WTC11 (cell line): ENCODE results near the gene MPZL3. TPM values are rescaled to one million over a fixed set of nuclear protein-coding genes. Genes with fewer than 3 reads are reported as not detected.

Experiments used
- ATAC-seq: fragments of 200-7000 bp; cut with Tn5 transposase; 2 replicates; pipeline ENCODE4 v1.10.0; 2021; ENCODE audit warnings: mild to moderate bottlenecking, moderate library complexity
- CTCF ChIA-PET: fragments of 300-600 bp; sonication (Branson Sonifier 250); formaldehyde crosslinking; loops from one replicate; lab custom pipeline; 2021; ENCODE audit warnings: antibody characterized with exemption; lab: Charles Lee
- POLR2A ChIA-PET: fragments of 350-600 bp; sonication (Branson Sonifier 250); formaldehyde crosslinking; loops from one replicate; lab custom pipeline; 2021; ENCODE audit warnings: antibody characterized with exemption; lab: Charles Lee
- DNase-seq: peaks from one replicate; pipeline ENCODE4 v3.0.0; 2021; ENCODE audit warnings: low spot score
- H3K27ac Mint-ChIP-seq: 2 replicates; pipeline ENCODE4 v1.8.0; 2021; ENCODE audit warnings: mixed read lengths
- H3K27me3 Mint-ChIP-seq: 2 replicates; pipeline ENCODE4 v1.8.0; 2021; ENCODE audit warnings: low read depth, mild to moderate bottlenecking, moderate library complexity, mixed read lengths
- H3K36me3 Mint-ChIP-seq: 2 replicates; pipeline ENCODE4 v1.8.0; 2021; ENCODE audit warnings: mixed read lengths
- H3K4me1 Mint-ChIP-seq: 2 replicates; pipeline ENCODE4 v1.8.0; 2022; ENCODE audit warnings: mixed read lengths
- H3K4me3 Mint-ChIP-seq: 2 replicates; pipeline ENCODE4 v1.8.0; 2021; ENCODE audit warnings: mild to moderate bottlenecking, moderate library complexity, mixed read lengths
- H3K9me3 Mint-ChIP-seq: 2 replicates; pipeline ENCODE4 v1.8.0; 2021; ENCODE audit warnings: mixed read lengths
- ATF2 ChIP-seq: sonication (generic); formaldehyde crosslinking; IDR thresholded peaks from 2 replicates; pipeline ENCODE4 v1.8.1; 2022; ENCODE audit warnings: low read depth, missing genetic modification reagents, borderline replicate concordance
- ATF3 ChIP-seq: sonication (generic); formaldehyde crosslinking; conservative IDR thresholded peaks from 2 replicates; pipeline ENCODE4 v1.8.1; 2022; ENCODE audit warnings: mild to moderate bottlenecking, missing genetic modification reagents
- ATF6 ChIP-seq: sonication (generic); formaldehyde crosslinking; IDR thresholded peaks from 2 replicates; pipeline ENCODE4 v1.8.1; 2023; ENCODE audit warnings: mild to moderate bottlenecking, missing genetic modification reagents
- ERG ChIP-seq: fragments of 250-450 bp; sonication (Bioruptor Pico); IDR thresholded peaks from 2 replicates; pipeline ENCODE4 v1.8.0; 2021; ENCODE audit warnings: mild to moderate bottlenecking
- ETV6 ChIP-seq: sonication (generic); formaldehyde crosslinking; IDR thresholded peaks from 2 replicates; pipeline ENCODE4 v1.8.1; 2022; ENCODE audit warnings: mild to moderate bottlenecking, missing genetic modification reagents
- GABPB1 ChIP-seq: sonication (generic); formaldehyde crosslinking; IDR thresholded peaks from 2 replicates; pipeline ENCODE4 v1.8.1; 2023; ENCODE audit warnings: mild to moderate bottlenecking, missing genetic modification reagents
- KAT7 ChIP-seq: sonication (generic); formaldehyde crosslinking; IDR thresholded peaks from 2 replicates; pipeline ENCODE4 v1.8.1; 2023; ENCODE audit warnings: missing genetic modification reagents, mild to moderate bottlenecking, borderline replicate concordance
- MLX ChIP-seq: sonication (generic); formaldehyde crosslinking; IDR thresholded peaks from 2 replicates; pipeline ENCODE4 v1.8.1; 2023; ENCODE audit warnings: mild to moderate bottlenecking, missing genetic modification reagents, moderate library complexity
- NFYB ChIP-seq: sonication (generic); formaldehyde crosslinking; conservative IDR thresholded peaks from 2 replicates; pipeline ENCODE4 v1.8.0; 2022; ENCODE audit warnings: low read depth, missing genetic modification reagents
- SMAD4 ChIP-seq: sonication (generic); formaldehyde crosslinking; IDR thresholded peaks from 2 replicates; pipeline ENCODE4 v1.8.0; 2022; ENCODE audit warnings: mild to moderate bottlenecking, missing genetic modification reagents
- TEAD4 ChIP-seq: sonication (generic); formaldehyde crosslinking; IDR thresholded peaks from 2 replicates; pipeline ENCODE4 v1.8.0; 2022; ENCODE audit warnings: mild to moderate bottlenecking, missing genetic modification reagents
- ZNF263 ChIP-seq: sonication (generic); formaldehyde crosslinking; IDR thresholded peaks from 2 replicates; pipeline ENCODE4 v1.8.1; 2022; ENCODE audit warnings: low read depth, mild to moderate bottlenecking, moderate library complexity, missing genetic modification reagents
- ZNF671 ChIP-seq: fragments of 250-450 bp; sonication (Bioruptor Pico); IDR thresholded peaks from 2 replicates; pipeline ENCODE4 v1.8.0; 2021; ENCODE audit warnings: mild to moderate bottlenecking
- total RNA-seq: library from RNA; stranded (reverse); gene quantifications from 3 replicates; pipeline ENCODE4 v1.2.3, GENCODE V29; 2021

Gene MPZL3
- total RNA-seq, 1 experiment from 2014 or later = 2.1 TPM

- Mint-ChIP-seq H3K9me3 (peaks cover 4% of the 10 kb centered on the region), H3K4me3 (no peak overlapping the region)
- no peak for ATAC-seq
- TF ChIP-seq MLX (CRISPR knock-in tag) (no peak), ATF3 (CRISPR knock-in tag) (no peak), ATF2 (CRISPR knock-in tag) (no peak), TEAD4 (CRISPR knock-in tag) (no peak), SMAD4 (CRISPR knock-in tag) (no peak)
- TF ChIP-seq, all 79 proteins: peak for 0
- no peak for DNase-seq
- Mint-ChIP-seq H3K36me3 (no peaks in the 10 kb centered on the region), H3K27me3 (peaks cover 6% of the 10 kb centered on the region), H3K4me1 (peaks cover 24% of the 10 kb centered on the region), H3K27ac (no peak overlapping the region)
- CTCF ChIA-PET = no interaction called here
- POLR2A ChIA-PET = no interaction called here
These were observed 34.6 kb downstream of the MPZL3 start for GRCh38 chr11:118217575-118217974.

GRCh38 chr11:118216621-118217481 lies 35.3 kb downstream of the MPZL3 start:
- CTCF ChIA-PET = interaction anchor here (1.4 kb wide), 1 partner anchor 18 kb away, joined by 7 read pairs; no protein-coding TSS in a partner anchor
- TF ChIP-seq ZNF671 (CRISPR knock-in tag) = no peak
- TF ChIP-seq ATF6 (CRISPR knock-in tag) = no peak
- no peak for TF ChIP-seq ETV6 (CRISPR knock-in tag)
- no peak for ATAC-seq
- H3K27me3 Mint-ChIP-seq = peaks cover 6% of the 10 kb centered on the region
- no peak for DNase-seq
- POLR2A ChIA-PET = no interaction called here
- peaks cover 31% of the 10 kb centered on the region for H3K4me1 Mint-ChIP-seq
- H3K36me3 Mint-ChIP-seq = no peaks in the 10 kb centered on the region
- peaks cover 4% of the 10 kb centered on the region for H3K9me3 Mint-ChIP-seq
- no peak overlapping the region for H3K4me3 Mint-ChIP-seq
- H3K27ac Mint-ChIP-seq = no peak overlapping the region

GRCh38 chr11:118215765-118216164 lies 36.4 kb downstream of the MPZL3 start:
- H3K9me3 Mint-ChIP-seq = peaks cover 4% of the 10 kb centered on the region
- DNase-seq (no peak), ATAC-seq (no peak)
- H3K4me3 Mint-ChIP-seq = no peak overlapping the region
- H3K27me3 Mint-ChIP-seq = peaks cover 6% of the 10 kb centered on the region
- POLR2A ChIA-PET = no interaction called here
- TF ChIP-seq ZNF263 (no peak), ERG (no peak), ETV6 (CRISPR knock-in tag) (no peak), GABPB1 (no peak), KAT7 (CRISPR knock-in tag) (no peak), NFYB (CRISPR knock-in tag) (no peak)
- CTCF ChIA-PET = interaction anchor here (1.4 kb wide), 1 partner anchor 17 kb away, joined by 7 read pairs; no protein-coding TSS in a partner anchor
- no peaks in the 10 kb centered on the region for H3K36me3 Mint-ChIP-seq
- peaks cover 42% of the 10 kb centered on the region for H3K4me1 Mint-ChIP-seq
- no peak overlapping the region for H3K27ac Mint-ChIP-seq
